LHCN-M2 (cell line): ENCODE results near the gene CROCC2. TPM values are rescaled to one million over a fixed set of nuclear protein-coding genes. Genes with fewer than 3 reads are reported as not detected.
"Not testable (repeated sequence)": the region's sequence is repeated elsewhere in the genome, so short reads cannot be mapped to it uniquely, and the experiment has no call there.

Experiments
- DNase-seq: peaks from one replicate; pipeline ENCODE4 v3.0.0-alpha.2; 2012; ENCODE audit warnings: low read depth
- total RNA-seq: library from RNA; depleted of rRNA; stranded (reverse); fragments of >200 nt; gene quantifications from 2 replicates; pipeline ENCODE4 v1.2.3, GENCODE V29; 2014

The CROCC2 gene
- total RNA-seq, 1 experiment from 2014 or later, result under 0.01 TPM

- no peak for DNase-seq
Observed at GRCh38 chr2:240965905-240966456, 59.8 kb downstream of the CROCC2 start.

GRCh38 chr2:240966457-240966905 lies 60.3 kb downstream of the CROCC2 start:
- no peak for DNase-seq

- DNase-seq, result no peak
Observed at GRCh38 chr2:240966906-240967680, 61.0 kb downstream of the CROCC2 start.

- no peak for DNase-seq
Observed at GRCh38 chr2:240967681-240968621, 61.8 kb downstream of the CROCC2 start.

GRCh38 chr2:240968731-240969624 lies 62.8 kb downstream of the CROCC2 start:
- no peak for DNase-seq

GRCh38 chr2:240970104-240970503 lies 64.0 kb downstream of the CROCC2 start:
- DNase-seq, result no peak

GRCh38 chr2:240970816-240971215 lies 64.7 kb downstream of the CROCC2 start:
- DNase-seq, result no peak

GRCh38 chr2:240972201-240972600 lies 66.1 kb downstream of the CROCC2 start:
- no peak for DNase-seq

GRCh38 chr2:240972636-240973521 lies 66.7 kb downstream of the CROCC2 start:
- no peak for DNase-seq

- peak; percentile 25 for DNase-seq
Observed at GRCh38 chr2:240974771-240975572, 68.8 kb downstream of the CROCC2 start.

GRCh38 chr2:240975903-240976302 lies 69.8 kb downstream of the CROCC2 start:
- DNase-seq, result not testable (repeated sequence)

GRCh38 chr2:240981280-240981679 lies 75.1 kb downstream of the CROCC2 start:
- DNase-seq, result peak; percentile 72

- DNase-seq, result no peak
Observed at GRCh38 chr2:240981871-240982800, 76.0 kb downstream of the CROCC2 start.

GRCh38 chr2:240982821-240983281 lies 76.7 kb downstream of the CROCC2 start:
- DNase-seq, result no peak

- no peak for DNase-seq
Observed at GRCh38 chr2:240983361-240983995, 77.3 kb downstream of the CROCC2 start.

- DNase-seq, result no peak
Observed at GRCh38 chr2:240983996-240984498, 77.9 kb downstream of the CROCC2 start.
